ENCODE data around the gene ROBO2. TPM values are rescaled to one million over a fixed set of nuclear protein-coding genes. Genes with fewer than 3 reads are reported as not detected.

Gene ROBO2
- total RNA-seq, 4 donors from 2014 or later: 4.7 to 8.4 (median 6.6) TPM

DNA sequence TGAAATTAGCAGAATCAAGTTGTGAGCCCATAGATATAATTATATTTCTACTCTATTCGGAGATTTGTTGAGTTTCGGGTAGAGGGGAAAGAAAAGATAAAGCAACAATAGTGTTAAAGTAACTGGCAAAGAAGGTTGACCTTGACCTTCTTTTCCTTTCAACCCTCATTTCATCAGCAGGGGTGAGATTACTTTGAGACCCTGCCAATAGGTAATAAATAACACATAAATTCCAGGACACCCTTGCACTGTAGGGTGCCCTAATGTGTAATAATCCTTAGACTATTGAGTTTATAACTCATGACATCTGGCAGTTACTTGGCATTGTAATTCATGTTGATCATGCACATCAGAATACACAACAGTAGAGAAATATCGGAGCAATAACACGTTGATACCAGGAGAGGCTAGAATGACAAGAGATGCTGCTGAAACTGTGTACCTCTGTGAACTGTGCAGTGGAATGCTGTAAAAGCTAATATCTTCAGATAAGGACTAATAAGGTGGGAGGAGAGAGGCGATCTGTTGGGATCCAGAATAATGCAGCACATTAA, 426.7 kb downstream of the ROBO2 start:
- Histone ChIP-seq H3K27me3 (no peaks in the 10 kb centered on the region), H3K9me3 (no peaks in the 10 kb centered on the region), H3K36me3 (no peaks in the 10 kb centered on the region), H3K27ac (no peak overlapping the region), H3K4me1 (peaks cover 0 to 12% (median 6%) of the 10 kb centered on the region in 3 donors), H3K4me3 (no peak overlapping the region)
- no peak for TF ChIP-seq POLR2A (IDR thresholded peaks at IDR 0.05)
- TF ChIP-seq, protein P1, sequence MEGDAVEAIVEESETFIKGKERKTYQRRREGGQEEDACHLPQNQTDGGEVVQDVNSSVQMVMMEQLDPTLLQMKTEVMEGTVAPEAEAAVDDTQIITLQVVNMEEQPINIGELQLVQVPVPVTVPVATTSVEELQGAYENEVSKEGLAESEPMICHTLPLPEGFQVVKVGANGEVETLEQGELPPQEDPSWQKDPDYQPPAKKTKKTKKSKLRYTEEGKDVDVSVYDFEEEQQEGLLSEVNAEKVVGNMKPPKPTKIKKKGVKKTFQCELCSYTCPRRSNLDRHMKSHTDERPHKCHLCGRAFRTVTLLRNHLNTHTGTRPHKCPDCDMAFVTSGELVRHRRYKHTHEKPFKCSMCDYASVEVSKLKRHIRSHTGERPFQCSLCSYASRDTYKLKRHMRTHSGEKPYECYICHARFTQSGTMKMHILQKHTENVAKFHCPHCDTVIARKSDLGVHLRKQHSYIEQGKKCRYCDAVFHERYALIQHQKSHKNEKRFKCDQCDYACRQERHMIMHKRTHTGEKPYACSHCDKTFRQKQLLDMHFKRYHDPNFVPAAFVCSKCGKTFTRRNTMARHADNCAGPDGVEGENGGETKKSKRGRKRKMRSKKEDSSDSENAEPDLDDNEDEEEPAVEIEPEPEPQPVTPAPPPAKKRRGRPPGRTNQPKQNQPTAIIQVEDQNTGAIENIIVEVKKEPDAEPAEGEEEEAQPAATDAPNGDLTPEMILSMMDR (IDR thresholded peaks at IDR 0.05): no peak
- 92 to 96% methylated on average over 5 of the region's 5 CpGs for WGBS, 2 donors
- intact Hi-C loops (cut with DNase I): no loop called here
- DNase-seq: no peak

GRCh38 chr3:77467702-77468625, 428.1 kb downstream of the ROBO2 start:
- H3K27me3 ChIP-seq: no peaks in the 10 kb centered on the region
- DNase-seq: no peak
- WGBS, 2 donors: 40 to 46% methylated on average over 8 of the region's 8 CpGs
- peaks cover 0 to 12% (median 6%) of the 10 kb centered on the region in 3 donors for H3K4me1 ChIP-seq
- no peaks in the 10 kb centered on the region for H3K9me3 ChIP-seq
- TF ChIP-seq POLR2A (IDR thresholded peaks at IDR 0.05): no peak
- TF ChIP-seq, protein P1 (IDR thresholded peaks at IDR 0.05): no peak
- H3K27ac ChIP-seq: no peak overlapping the region
- no peak overlapping the region for H3K4me3 ChIP-seq
- intact Hi-C loops (cut with DNase I): no loop called here
- no peaks in the 10 kb centered on the region for H3K36me3 ChIP-seq

- intact Hi-C loops (cut with DNase I): no loop called here
- Histone ChIP-seq H3K27ac (no peak overlapping the region), H3K36me3 (no peaks in the 10 kb centered on the region), H3K4me1 (peaks cover 0 to 12% (median 6%) of the 10 kb centered on the region in 3 donors), H3K27me3 (no peaks in the 10 kb centered on the region), H3K4me3 (no peak overlapping the region), H3K9me3 (no peaks in the 10 kb centered on the region)
- TF ChIP-seq POLR2A (IDR thresholded peaks at IDR 0.05): no peak
- TF ChIP-seq, protein P1 (IDR thresholded peaks at IDR 0.05): no peak
- 76 to 81% methylated on average over 3 of the region's 3 CpGs for WGBS, 2 donors
- DNase-seq: no peak
Observed at GRCh38 chr3:77468626-77469020, 428.7 kb downstream of the ROBO2 start.

DNA sequence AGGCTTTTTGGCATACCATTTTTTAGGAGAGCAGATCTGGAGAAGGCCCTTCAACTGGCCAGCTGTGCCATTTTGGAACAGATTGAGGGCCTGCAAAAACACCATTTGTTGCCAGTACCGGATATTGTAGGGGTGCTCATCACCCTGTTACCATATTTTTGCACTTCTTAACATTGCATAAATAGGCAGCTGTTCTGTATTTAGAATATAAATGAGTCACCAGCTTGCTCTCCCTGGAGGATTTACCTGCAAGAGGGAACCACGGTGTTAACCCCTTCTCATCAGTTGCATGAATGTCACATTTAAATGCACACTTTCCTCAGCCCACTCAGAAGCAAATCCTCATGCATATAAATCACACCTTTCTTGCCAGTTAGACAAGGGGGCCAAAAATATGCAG, 435.6 kb downstream of the ROBO2 start:
- no peak for DNase-seq
- no peaks in the 10 kb centered on the region for H3K27me3 ChIP-seq
- intact Hi-C loops (cut with DNase I): no loop called here
- H3K9me3 ChIP-seq: no peaks in the 10 kb centered on the region
- H3K27ac ChIP-seq: no peak overlapping the region
- WGBS, 2 donors: 13 to 45% methylated on average over 2 of the region's 2 CpGs
- H3K36me3 ChIP-seq: no peaks in the 10 kb centered on the region
- no peak overlapping the region for H3K4me3 ChIP-seq
- TF ChIP-seq, protein P1 (IDR thresholded peaks at IDR 0.05): no peak
- no peak for TF ChIP-seq POLR2A (IDR thresholded peaks at IDR 0.05)
- H3K4me1 ChIP-seq: no peaks in the 10 kb centered on the region

GRCh38 chr3:77479021-77479420, 439.1 kb downstream of the ROBO2 start:
- no peak for TF ChIP-seq POLR2A (IDR thresholded peaks at IDR 0.05)
- TF ChIP-seq, protein P1 (IDR thresholded peaks at IDR 0.05): no peak
- Histone ChIP-seq H3K36me3 (no peaks in the 10 kb centered on the region), H3K27ac (no peak overlapping the region), H3K4me1 (no peaks in the 10 kb centered on the region), H3K4me3 (no peak overlapping the region), H3K27me3 (no peaks in the 10 kb centered on the region), H3K9me3 (no peaks in the 10 kb centered on the region)
- intact Hi-C loops (cut with DNase I): no loop called here
- no peak for DNase-seq

All from esophagus squamous epithelium (tissue), 5 donors.